Pancreas (tissue), 10 donors: ENCODE measurements around the gene TRIM3. TPM values are rescaled to one million over a fixed set of nuclear protein-coding genes. Genes with fewer than 3 reads are reported as not detected.

ENCODE experiments used
- ATAC-seq, 4 donors: fragments of 200-7000 bp; cut with Tn5 transposase; one replicate each; pipeline versions ENCODE4 v1.8.0 to v1.9.1; 2020; ENCODE audit warnings: mild to moderate bottlenecking in 4 of 4, moderate library complexity in 4 of 4
- DNase-seq, 6 donors: peaks; one replicate each; pipeline ENCODE4 v3.0.0-alpha.2; 2020
- FAIRE-seq: peaks from 2 replicates; lab custom pipeline; 2012; peaks lifted over from hg19 to GRCh38; lab: Jason Lieb, UNC
- H3K27ac ChIP-seq, 4 donors: fragments of 200-600 bp; sonication (generic); 1 replicate in 3 of 4; 2 replicates in 1 of 4; pipeline versions ENCODE4 v1.5.0 to v1.8.0; 2020
- H3K27me3 ChIP-seq, 4 donors: fragments of 200-600 bp; one replicate each; pipeline ENCODE4 v1.8.0; 2021
- H3K36me3 ChIP-seq, 3 donors: fragments of 200-600 bp; sonication (generic) in 1 of 3; one replicate each; pipeline versions ENCODE4 v1.5.0 to v1.8.0; 2020 to 2021
- H3K4me1 ChIP-seq, 3 donors: fragments of 200-600 bp; one replicate each; pipeline ENCODE4 v1.8.0; 2021
- H3K4me3 ChIP-seq, 4 donors: fragments of 200-600 bp; sonication (generic) in 2 of 4; one replicate each; pipeline versions ENCODE4 v1.5.0 to v1.8.0; 2020 to 2021
- H3K9me3 ChIP-seq, 4 donors: fragments of 200-600 bp; one replicate each; pipeline ENCODE4 v1.8.0; 2021
- WGBS, 2 donors: extraction: QIAGEN DNeasy Blood & Tissue Kit; methylation state at CpG; one replicate each; pipeline ENCODE4 v1.1.7; 2013; 5-methylcytosine and 5-hydroxymethylcytosine counted together
- intact Hi-C, 3 donors: fragments of 100-400 bp; cut with DNase I; formaldehyde crosslinking; loops; one replicate each; pipeline versions ENCODE4 v1.11.1 to v1.14.2; 2022
- polyA plus RNA-seq, 2 donors: library from polyadenylated mRNA; stranded (reverse); fragments of 200-250 nt; gene quantifications; one replicate each; pipeline ENCODE4 v1.2.3, GENCODE V29; 2013
- total RNA-seq, 6 donors: library from RNA; stranded (reverse); fragmentation: NEBNext Ultra II Directional in 4 of 6; extraction: Animal tissue kit (Norgen Biotek cat#: 25700) in 4 of 6; gene quantifications; one replicate each; pipeline versions ENCODE4 v1.2.1 to v1.2.4, GENCODE V29; 2021 to 2023
- TF ChIP-seq, protein P1 (sequence below), 4 donors: fragments of 200-600 bp; sonication (generic) in 3 of 4; IDR thresholded peaks; one replicate each; pipeline versions ENCODE4 v1.5.0 to v1.8.0; 2021; ENCODE audit warnings: antibody characterized with exemption in 4 of 4
- donor health status: healthy with polysubstance abuse.
- donor health status: DM: no; HTN: no; CAD: no; lungs with moderate emphysema.
- donor health status: DM: no; HTN: no; CAD: no.
- donor health status: control.
- donor health status: control.
- donor health status: Bipolar disorder and iron deficiency.
- donor health status: DM: yes; HTN: yes; CAD: no.
- donor health status: DM: no; HTN: no; CAD: no.
- donor health status: DM: no; HTN: no; CAD: no.
- donor health status: DM: yes; HTN: yes; CAD: no.

TRIM3 gene
- total and polyA plus RNA-seq, 8 donors = 5.2 to 30.8 (median 7.6) TPM

- WGBS, 2 donors = 90 to 94% methylated on average over 23 of the region's 23 CpGs
- Histone ChIP-seq H3K4me1 (no peaks in the 10 kb centered on the region), H3K27me3 (no peaks in the 10 kb centered on the region), H3K27ac (no peak overlapping the region), H3K4me3 (no peak overlapping the region), H3K36me3 (no peaks in the 10 kb centered on the region), H3K9me3 (no peaks in the 10 kb centered on the region)
- ATAC-seq (no peak), FAIRE-seq (no peak), DNase-seq (peak in 1 of 6 donors; percentile 65)
- intact Hi-C loops = no loop called here
- TF ChIP-seq, protein P1, sequence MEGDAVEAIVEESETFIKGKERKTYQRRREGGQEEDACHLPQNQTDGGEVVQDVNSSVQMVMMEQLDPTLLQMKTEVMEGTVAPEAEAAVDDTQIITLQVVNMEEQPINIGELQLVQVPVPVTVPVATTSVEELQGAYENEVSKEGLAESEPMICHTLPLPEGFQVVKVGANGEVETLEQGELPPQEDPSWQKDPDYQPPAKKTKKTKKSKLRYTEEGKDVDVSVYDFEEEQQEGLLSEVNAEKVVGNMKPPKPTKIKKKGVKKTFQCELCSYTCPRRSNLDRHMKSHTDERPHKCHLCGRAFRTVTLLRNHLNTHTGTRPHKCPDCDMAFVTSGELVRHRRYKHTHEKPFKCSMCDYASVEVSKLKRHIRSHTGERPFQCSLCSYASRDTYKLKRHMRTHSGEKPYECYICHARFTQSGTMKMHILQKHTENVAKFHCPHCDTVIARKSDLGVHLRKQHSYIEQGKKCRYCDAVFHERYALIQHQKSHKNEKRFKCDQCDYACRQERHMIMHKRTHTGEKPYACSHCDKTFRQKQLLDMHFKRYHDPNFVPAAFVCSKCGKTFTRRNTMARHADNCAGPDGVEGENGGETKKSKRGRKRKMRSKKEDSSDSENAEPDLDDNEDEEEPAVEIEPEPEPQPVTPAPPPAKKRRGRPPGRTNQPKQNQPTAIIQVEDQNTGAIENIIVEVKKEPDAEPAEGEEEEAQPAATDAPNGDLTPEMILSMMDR (IDR thresholded peaks at IDR 0.05) = no peak
These were observed 62.9 kb downstream of the TRIM3 start for GRCh38 chr11:6410695-6411430.

DNA sequence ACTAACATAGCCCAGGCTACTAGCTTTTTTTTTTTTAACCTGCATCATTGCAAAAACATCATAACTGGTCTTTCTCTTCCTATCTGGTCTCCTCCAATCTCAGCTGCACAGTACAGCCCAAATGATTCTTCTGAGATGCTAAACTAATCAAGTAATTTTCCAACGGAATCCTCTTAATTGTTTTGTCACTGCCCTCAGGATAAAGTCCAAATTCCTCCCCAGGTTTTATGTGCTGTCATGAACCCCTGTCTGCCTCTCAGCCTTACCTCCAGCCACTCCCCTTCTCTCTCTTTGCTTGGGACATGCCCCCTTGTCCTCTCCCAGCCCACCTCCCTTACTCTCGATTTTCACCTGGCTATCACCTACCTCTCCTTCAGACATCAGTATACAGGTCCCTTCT, 67.4 kb downstream of the TRIM3 start:
- H3K27ac ChIP-seq = no peak overlapping the region

GRCh38 chr11:6405846-6406245, 67.9 kb downstream of the TRIM3 start:
- TF ChIP-seq, protein P1 (IDR thresholded peaks at IDR 0.05) = no peak
- Histone ChIP-seq H3K27ac (no peak overlapping the region), H3K36me3 (no peaks in the 10 kb centered on the region), H3K9me3 (no peaks in the 10 kb centered on the region), H3K27me3 (no peaks in the 10 kb centered on the region), H3K4me1 (no peaks in the 10 kb centered on the region), H3K4me3 (no peak overlapping the region)
- intact Hi-C loops = no loop called here
- peak in 1 of 4 donors; percentile 26 for ATAC-seq
- FAIRE-seq = no peak
- 88 to 89% methylated on average over 6 of the region's 6 CpGs for WGBS, 2 donors
- DNase-seq = no peak

More for the DNA sequence above, 67.4 kb downstream of the TRIM3 start:
- ATAC-seq = no peak
- 17 to 18% methylated on average over 2 of the region's 2 CpGs for WGBS, 2 donors
- H3K27me3 ChIP-seq = no peaks in the 10 kb centered on the region
- H3K9me3 ChIP-seq = no peaks in the 10 kb centered on the region
- H3K36me3 ChIP-seq = no peaks in the 10 kb centered on the region
- H3K4me3 ChIP-seq = no peak overlapping the region
- no peak for FAIRE-seq
- TF ChIP-seq, protein P1 (IDR thresholded peaks at IDR 0.05) = no peak
- DNase-seq = no peak
- intact Hi-C loops = no loop called here
- H3K4me1 ChIP-seq = no peaks in the 10 kb centered on the region

DNA sequence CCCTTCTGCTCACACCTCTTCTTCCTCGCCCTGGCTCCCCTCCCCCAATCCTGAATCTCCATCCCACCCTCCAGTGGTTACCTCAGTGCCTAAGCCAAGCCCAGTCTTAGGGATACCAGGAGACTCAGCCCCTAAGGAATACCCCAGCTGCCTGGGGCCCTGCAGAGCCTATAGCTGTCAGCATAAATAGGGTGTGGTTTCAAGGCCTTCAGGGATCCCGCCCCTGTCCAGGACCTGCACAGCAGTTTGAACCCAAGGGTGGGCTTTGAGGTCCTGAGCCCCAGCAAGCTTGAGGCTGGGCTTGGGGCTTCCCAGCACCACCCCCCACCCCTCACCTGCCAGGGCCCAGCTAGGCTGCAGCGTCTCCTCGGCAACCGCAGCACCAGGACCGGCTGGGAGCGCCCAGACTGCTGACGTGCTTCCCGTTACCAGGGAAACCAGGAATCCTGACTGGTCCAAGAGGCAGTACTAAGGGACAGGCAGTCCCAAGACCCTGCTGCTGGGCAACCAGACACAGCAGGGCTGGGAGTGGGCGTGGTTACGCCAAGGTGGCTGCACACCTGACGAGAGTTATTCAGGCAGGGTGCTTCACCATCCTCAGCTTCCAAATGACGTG, 68.6 kb downstream of the TRIM3 start:
- no peak for FAIRE-seq
- Histone ChIP-seq H3K36me3 (no peaks in the 10 kb centered on the region), H3K27me3 (no peaks in the 10 kb centered on the region), H3K27ac (peak overlapping the region in 1 of 4 donors; percentile 17), H3K4me3 (no peak overlapping the region), H3K9me3 (no peaks in the 10 kb centered on the region), H3K4me1 (no peaks in the 10 kb centered on the region)
- DNase-seq = peak in 3 of 6 donors; percentile 36 to 74 (median 45)
- TF ChIP-seq, protein P1 (IDR thresholded peaks at IDR 0.05) = no peak
- peak; percentile 43 to 89 (median 76) for ATAC-seq
- 78 to 81% methylated on average over 12 to 13 of the region's 13 CpGs for WGBS, 2 donors
- intact Hi-C loops = no loop called here
